Psoas muscle (tissue), 8 donors: ENCODE results near the gene TDRD1. TPM values are rescaled to one million over a fixed set of nuclear protein-coding genes. Genes with fewer than 3 reads are reported as not detected.

Source experiments
- ATAC-seq, 4 donors: fragments of 200-7000 bp; cut with Tn5 transposase; one replicate each; pipeline ENCODE4 v1.9.1; 2020; ENCODE audit warnings: moderate library complexity in 3 of 4, mild to moderate bottlenecking in 2 of 4
- DNase-seq, 2 donors: peaks; one replicate each; pipeline ENCODE4 v3.0.0-alpha.2; 2020
- H3K27ac ChIP-seq: fragments of 200-600 bp; one replicate; pipeline ENCODE4 v1.8.0; 2022
- H3K27me3 ChIP-seq, 3 donors: fragments of 200-600 bp in 1 of 3; one replicate each; pipeline versions ENCODE4 v1.6.1 to v1.8.0; 2013 to 2022; ENCODE audit warnings: low read length in 2 of 3, mild to moderate bottlenecking in 2 of 3, moderate library complexity in 1 of 3; ENCODE audit not compliant: insufficient read depth in 3 of 3
- H3K36me3 ChIP-seq, 2 donors: fragments of 200-600 bp in 1 of 2; one replicate each; pipeline versions ENCODE4 v1.6.1 to v1.8.0; 2013 to 2022; ENCODE audit warnings: low read depth in 1 of 2, mild to moderate bottlenecking in 1 of 2, moderate library complexity in 1 of 2; ENCODE audit not compliant: insufficient read depth in 1 of 2
- H3K4me1 ChIP-seq: fragments of 200-600 bp; one replicate; pipeline ENCODE4 v1.8.0; 2022
- H3K4me3 ChIP-seq: fragments of 200-600 bp; one replicate; pipeline ENCODE4 v1.8.0; 2022; ENCODE audit warnings: mild to moderate bottlenecking
- H3K9me3 ChIP-seq: fragments of 200-600 bp; one replicate; pipeline ENCODE4 v1.8.0; 2022
- WGBS, 3 donors: extraction: QIAGEN DNeasy Blood & Tissue Kit; methylation state at CpG; one replicate each; pipeline versions ENCODE4 v1.1.6 to v1.1.7; 2013; 5-methylcytosine and 5-hydroxymethylcytosine counted together
- intact Hi-C, 2 donors: fragments of 100-400 bp; cut with DNase I; formaldehyde crosslinking; loops; one replicate each; pipeline versions ENCODE4 v1.11.0 to v1.14.2; 2022
- polyA plus RNA-seq, 3 donors: library from polyadenylated mRNA; stranded (reverse); fragments of 200-250 nt; gene quantifications; one replicate each; pipeline ENCODE4 v1.2.3, GENCODE V29; 2013
- total RNA-seq, 4 donors: library from RNA; stranded (reverse); fragmentation: NEBNext Ultra II Directional in 2 of 4; extraction: Animal tissue kit (Norgen Biotek cat#: 25700) in 2 of 4; gene quantifications; one replicate each; pipeline versions ENCODE4 v1.2.1 to v1.2.4, GENCODE V29; 2021 to 2023
- TF ChIP-seq, protein P1 (sequence below): fragments of 200-600 bp; IDR thresholded peaks from one replicate; pipeline ENCODE4 v1.8.0; 2022; ENCODE audit warnings: antibody characterized with exemption
- donor health status: healthy with polysubstance abuse.
- donor health status: DM: no; HTN: no; CAD: no; lungs with moderate emphysema.
- donor health status: Bipolar disorder and iron deficiency.
- donor health status: healthy.
- donor health status: DM: yes; HTN: yes; CAD: no.
- donor health status: DM: no; HTN: no; CAD: no.
- donor health status: DM: no; HTN: no; CAD: no.
- donor health status: DM: yes; HTN: yes; CAD: no.

TDRD1 gene
- total and polyA plus RNA-seq, 7 donors = 0.03 to 0.26 (median 0.20) TPM; not detected in 4

DNA sequence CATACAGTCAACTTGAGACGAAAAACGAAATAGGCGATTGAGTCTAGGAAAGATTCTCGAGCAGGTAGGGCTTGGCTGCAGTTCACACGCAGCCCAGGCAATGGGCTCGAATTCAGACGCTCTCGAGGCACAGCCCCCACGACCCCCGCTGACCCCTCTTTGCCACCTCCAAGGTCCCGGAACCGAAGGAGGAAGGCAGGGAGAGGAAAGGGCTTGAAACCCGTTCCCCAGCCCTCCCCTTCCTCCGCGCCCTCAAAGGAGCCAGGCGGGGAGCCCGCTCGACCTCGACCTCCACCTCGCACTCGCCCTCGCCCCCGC lies 5.6 kb upstream of the TDRD1 start:
- intact Hi-C loops = loop anchor here in 1 of 2 donors (10.0 kb wide), 1 partner anchor 91 kb away; no protein-coding TSS in a partner anchor
- peaks cover 0 to 18% of the 10 kb centered on the region in 2 donors for H3K36me3 ChIP-seq
- H3K4me1 ChIP-seq = peaks cover 7% of the 10 kb centered on the region
- DNase-seq = no peak
- TF ChIP-seq, protein P1, sequence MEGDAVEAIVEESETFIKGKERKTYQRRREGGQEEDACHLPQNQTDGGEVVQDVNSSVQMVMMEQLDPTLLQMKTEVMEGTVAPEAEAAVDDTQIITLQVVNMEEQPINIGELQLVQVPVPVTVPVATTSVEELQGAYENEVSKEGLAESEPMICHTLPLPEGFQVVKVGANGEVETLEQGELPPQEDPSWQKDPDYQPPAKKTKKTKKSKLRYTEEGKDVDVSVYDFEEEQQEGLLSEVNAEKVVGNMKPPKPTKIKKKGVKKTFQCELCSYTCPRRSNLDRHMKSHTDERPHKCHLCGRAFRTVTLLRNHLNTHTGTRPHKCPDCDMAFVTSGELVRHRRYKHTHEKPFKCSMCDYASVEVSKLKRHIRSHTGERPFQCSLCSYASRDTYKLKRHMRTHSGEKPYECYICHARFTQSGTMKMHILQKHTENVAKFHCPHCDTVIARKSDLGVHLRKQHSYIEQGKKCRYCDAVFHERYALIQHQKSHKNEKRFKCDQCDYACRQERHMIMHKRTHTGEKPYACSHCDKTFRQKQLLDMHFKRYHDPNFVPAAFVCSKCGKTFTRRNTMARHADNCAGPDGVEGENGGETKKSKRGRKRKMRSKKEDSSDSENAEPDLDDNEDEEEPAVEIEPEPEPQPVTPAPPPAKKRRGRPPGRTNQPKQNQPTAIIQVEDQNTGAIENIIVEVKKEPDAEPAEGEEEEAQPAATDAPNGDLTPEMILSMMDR = no peak
- H3K27me3 ChIP-seq = no peaks in the 10 kb centered on the region
- peak overlapping the region; percentile 88 for H3K4me3 ChIP-seq
- ATAC-seq = peak in 3 of 4 donors; percentile 13 to 28 (median 24)
- H3K9me3 ChIP-seq = peaks cover 20% of the 10 kb centered on the region
- 0 to 1% (median 1%) methylated on average over 15 to 23 of the region's 23 CpGs for WGBS, 3 donors
- peak overlapping the region; percentile 93 for H3K27ac ChIP-seq

DNA sequence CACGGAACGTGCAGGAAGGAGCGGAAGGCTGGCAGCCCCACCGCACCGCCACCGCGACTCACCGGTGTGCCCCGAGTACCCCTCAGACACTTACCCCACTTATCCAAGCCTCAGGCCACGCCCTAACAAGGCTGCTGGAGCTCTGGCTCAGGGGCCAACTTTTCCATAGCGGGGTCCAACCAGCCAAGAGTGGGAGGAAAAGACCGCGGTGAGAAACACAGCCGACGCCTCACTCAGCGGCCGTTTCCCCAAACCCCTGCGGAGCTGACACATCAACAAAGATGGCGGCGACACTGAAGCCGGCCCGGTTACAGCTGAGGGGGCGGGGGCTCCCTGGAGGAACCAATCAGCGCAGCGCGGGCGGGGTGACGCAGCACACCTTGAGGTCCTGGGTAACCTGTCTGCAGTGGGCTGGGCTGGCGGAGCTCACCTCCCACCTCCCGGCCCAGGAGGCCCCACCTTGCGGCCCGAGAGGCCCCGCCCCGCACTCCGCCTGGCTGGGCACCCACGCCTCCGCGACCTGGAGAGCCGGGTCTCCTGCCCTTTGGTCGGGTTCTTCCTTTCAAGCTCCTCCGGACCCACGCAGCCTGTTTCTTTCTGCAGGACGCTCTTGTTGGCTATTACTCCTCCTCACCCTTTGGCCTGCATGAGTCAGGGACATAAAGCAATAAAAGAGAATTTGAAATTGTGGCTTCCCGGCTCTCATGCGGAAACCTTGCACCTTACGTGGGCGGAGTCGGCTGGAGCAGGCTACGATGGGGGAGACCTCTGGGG lies 5.0 kb upstream of the TDRD1 start, which contains the start of gene CCDC186:
Gene CCDC186, minus strand, starts transcription at position 283 of the 774 bp plus-strand sequence. CDS start 10,935 bp downstream, outside the sequence.
- TF ChIP-seq, protein P1 = no peak
- no peaks in the 10 kb centered on the region for H3K27me3 ChIP-seq
- intact Hi-C loops = loop anchor here in 1 of 2 donors (10.0 kb wide), 1 partner anchor 91 kb away; no protein-coding TSS in a partner anchor
- DNase-seq = peak; percentile 94 to 96
- ATAC-seq = peak; percentile 98 to 99 (median 99)
- peak within 1 kb of the TSS; percentile 88 for H3K4me3 ChIP-seq
- peaks cover 0 to 18% of the 10 kb centered on the region in 2 donors for H3K36me3 ChIP-seq
- peaks cover 14% of the 10 kb centered on the region for H3K9me3 ChIP-seq
- peak within 1 kb of the TSS; percentile 93 for H3K27ac ChIP-seq
- H3K4me1 ChIP-seq = peaks cover 7% of the 10 kb centered on the region
- WGBS, 3 donors = 0% methylated on average over 44 to 49 of the region's 49 CpGs

DNA sequence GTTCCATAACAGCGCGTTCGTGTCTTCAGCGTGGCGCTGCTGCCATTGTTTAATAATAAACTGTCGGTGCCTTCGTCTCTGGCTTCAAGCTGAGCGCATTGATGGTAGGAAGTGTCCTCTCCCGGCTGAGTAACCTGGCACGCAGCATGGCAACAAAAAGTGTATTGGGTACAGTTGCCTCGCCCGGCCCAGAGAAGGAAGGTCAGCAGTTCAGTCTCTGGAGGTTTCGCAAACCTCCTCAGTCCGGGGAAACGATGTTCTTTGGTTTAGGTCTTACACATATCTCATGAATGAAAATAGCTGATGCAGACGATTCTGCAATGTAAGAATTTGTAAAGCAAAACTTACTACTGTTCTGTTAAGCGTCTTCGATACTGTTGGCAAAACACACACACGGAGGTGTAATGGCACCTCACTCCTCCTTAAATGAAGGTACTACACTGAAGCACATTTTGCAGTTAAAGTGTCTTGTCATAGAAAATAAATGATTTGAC lies 4.4 kb upstream of the TDRD1 start:
- H3K27ac ChIP-seq = peak overlapping the region; percentile 93
- intact Hi-C loops = loop anchor here in 1 of 2 donors (10.0 kb wide), 1 partner anchor 90 kb away; no protein-coding TSS in a partner anchor
- WGBS, 3 donors = 1 to 4% (median 3%) methylated on average over 19 of the region's 19 CpGs
- peak; percentile 55 to 77 for DNase-seq
- H3K27me3 ChIP-seq = no peaks in the 10 kb centered on the region
- TF ChIP-seq, protein P1 = no peak
- H3K4me1 ChIP-seq = peaks cover 7% of the 10 kb centered on the region
- H3K36me3 ChIP-seq = peaks cover 0 to 16% of the 10 kb centered on the region in 2 donors
- ATAC-seq = peak; percentile 52 to 82 (median 68)
- peaks cover 8% of the 10 kb centered on the region for H3K9me3 ChIP-seq
- peak overlapping the region; percentile 88 for H3K4me3 ChIP-seq

DNA sequence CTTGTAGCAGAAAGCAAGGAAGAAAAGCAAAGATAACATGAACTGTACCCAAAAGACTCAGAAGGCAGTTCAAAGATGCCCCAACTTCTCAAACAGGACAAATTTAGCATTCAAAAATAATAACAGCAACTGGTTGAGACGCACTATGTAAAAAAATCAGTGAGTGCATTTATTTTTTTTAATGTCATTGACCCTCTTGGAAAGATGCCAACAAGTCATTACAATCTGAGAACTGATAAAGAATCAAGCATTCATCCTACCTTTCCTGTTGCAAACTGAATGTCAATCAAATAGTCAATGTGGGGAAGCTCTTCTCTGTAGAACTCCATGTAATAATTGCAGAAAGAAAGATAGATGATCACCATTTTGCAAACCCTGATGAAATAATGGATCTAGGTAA lies 3.5 kb upstream of the TDRD1 start:
- no peak overlapping the region for H3K4me3 ChIP-seq
- H3K36me3 ChIP-seq = peaks cover 0 to 10% of the 10 kb centered on the region in 2 donors
- no peak for DNase-seq
- TF ChIP-seq, protein P1 = no peak
- no peak for ATAC-seq
- H3K4me1 ChIP-seq = peaks cover 7% of the 10 kb centered on the region
- H3K27ac ChIP-seq = no peak overlapping the region
- intact Hi-C loops = loop anchor here in 1 of 2 donors (10.0 kb wide), 1 partner anchor 89 kb away; no protein-coding TSS in a partner anchor
- 84 to 87% (median 87%) methylated on average over 1 of the region's 1 CpG for WGBS, 3 donors
- H3K27me3 ChIP-seq = no peaks in the 10 kb centered on the region
- no peaks in the 10 kb centered on the region for H3K9me3 ChIP-seq
